ENCODE data around the gene LAMB4. TPM values are rescaled to one million over a fixed set of nuclear protein-coding genes. Genes with fewer than 3 reads are reported as not detected.
A peak's percentile ranks its signal among the peaks of the same experiment; 100 is the strongest.

Gene LAMB4
- total RNA-seq, 1 donor from 2014 or later = 1.1 TPM

DNA sequence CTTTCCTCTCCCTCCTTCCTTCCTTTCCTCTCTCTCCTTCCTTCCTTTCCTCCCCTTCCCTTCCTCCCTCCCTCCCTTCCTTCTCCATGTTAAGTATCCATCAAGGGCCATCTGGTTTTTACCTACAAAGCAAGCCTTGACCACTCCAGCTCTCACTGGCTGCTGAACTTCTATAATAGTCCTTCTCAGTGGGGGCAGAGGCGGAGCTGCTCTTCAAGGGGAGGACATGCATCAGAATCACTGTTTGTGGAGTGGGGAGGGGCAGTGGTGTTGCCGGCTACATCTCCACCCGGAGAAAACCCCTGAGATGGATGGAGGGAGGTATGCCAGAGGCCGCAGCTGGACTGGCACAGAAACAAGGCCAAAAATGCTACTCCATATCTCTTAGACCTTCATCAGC lies 153.1 kb downstream of the LAMB4 start:
- no peak overlapping the region for H3K4me3 Mint-ChIP-seq (ENCODE audit: unreplicated experiment)
- H3K36me3 Mint-ChIP-seq (ENCODE audit: low read depth, unreplicated experiment) = peaks cover 76% of the 10 kb centered on the region
- no peak for DNase-seq (ENCODE audit: low spot score)
- no peaks in the 10 kb centered on the region for H3K4me1 Mint-ChIP-seq (ENCODE audit: unreplicated experiment)
- H3K27me3 Mint-ChIP-seq (ENCODE audit: unreplicated experiment) = peaks cover 7% of the 10 kb centered on the region
- no peak overlapping the region for H3K27ac Mint-ChIP-seq (ENCODE audit: unreplicated experiment)
- H3K9me3 Mint-ChIP-seq (ENCODE audit: unreplicated experiment) = no peaks in the 10 kb centered on the region
- TF ChIP-seq, protein P1, sequence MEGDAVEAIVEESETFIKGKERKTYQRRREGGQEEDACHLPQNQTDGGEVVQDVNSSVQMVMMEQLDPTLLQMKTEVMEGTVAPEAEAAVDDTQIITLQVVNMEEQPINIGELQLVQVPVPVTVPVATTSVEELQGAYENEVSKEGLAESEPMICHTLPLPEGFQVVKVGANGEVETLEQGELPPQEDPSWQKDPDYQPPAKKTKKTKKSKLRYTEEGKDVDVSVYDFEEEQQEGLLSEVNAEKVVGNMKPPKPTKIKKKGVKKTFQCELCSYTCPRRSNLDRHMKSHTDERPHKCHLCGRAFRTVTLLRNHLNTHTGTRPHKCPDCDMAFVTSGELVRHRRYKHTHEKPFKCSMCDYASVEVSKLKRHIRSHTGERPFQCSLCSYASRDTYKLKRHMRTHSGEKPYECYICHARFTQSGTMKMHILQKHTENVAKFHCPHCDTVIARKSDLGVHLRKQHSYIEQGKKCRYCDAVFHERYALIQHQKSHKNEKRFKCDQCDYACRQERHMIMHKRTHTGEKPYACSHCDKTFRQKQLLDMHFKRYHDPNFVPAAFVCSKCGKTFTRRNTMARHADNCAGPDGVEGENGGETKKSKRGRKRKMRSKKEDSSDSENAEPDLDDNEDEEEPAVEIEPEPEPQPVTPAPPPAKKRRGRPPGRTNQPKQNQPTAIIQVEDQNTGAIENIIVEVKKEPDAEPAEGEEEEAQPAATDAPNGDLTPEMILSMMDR (IDR thresholded peaks at IDR 0.05; ENCODE audit: unreplicated experiment) = no peak

DNA sequence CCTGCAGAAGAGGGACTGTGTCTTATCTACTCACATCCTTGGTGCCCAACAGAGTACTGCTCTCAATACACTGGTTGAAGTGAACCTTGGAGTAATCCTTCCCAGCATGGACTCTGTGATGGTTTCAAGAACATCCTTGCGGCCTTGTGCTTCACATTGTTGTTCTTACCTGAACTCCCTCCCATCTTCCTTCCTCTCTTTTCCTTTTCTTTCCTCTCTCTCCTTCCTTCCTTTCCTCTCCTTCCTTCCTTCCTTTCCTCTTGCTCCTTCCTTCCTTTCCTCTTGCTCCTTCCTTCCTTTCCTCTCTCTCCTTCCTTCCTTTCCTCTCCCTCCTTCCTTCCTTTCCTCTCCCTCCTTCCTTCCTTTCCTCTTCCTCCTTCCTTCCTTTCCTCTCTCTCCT lies 153.5 kb downstream of the LAMB4 start:
- TF ChIP-seq, protein P1 (IDR thresholded peaks at IDR 0.05; ENCODE audit: unreplicated experiment) = no peak
- no peak for DNase-seq (ENCODE audit: low spot score)
- peaks cover 76% of the 10 kb centered on the region for H3K36me3 Mint-ChIP-seq (ENCODE audit: low read depth, unreplicated experiment)
- peak overlapping the region; percentile 47 for H3K4me3 Mint-ChIP-seq (ENCODE audit: unreplicated experiment)
- no peaks in the 10 kb centered on the region for H3K9me3 Mint-ChIP-seq (ENCODE audit: unreplicated experiment)
- H3K27me3 Mint-ChIP-seq (ENCODE audit: unreplicated experiment) = peaks cover 7% of the 10 kb centered on the region
- H3K4me1 Mint-ChIP-seq (ENCODE audit: unreplicated experiment) = no peaks in the 10 kb centered on the region
- H3K27ac Mint-ChIP-seq (ENCODE audit: unreplicated experiment) = no peak overlapping the region

DNA sequence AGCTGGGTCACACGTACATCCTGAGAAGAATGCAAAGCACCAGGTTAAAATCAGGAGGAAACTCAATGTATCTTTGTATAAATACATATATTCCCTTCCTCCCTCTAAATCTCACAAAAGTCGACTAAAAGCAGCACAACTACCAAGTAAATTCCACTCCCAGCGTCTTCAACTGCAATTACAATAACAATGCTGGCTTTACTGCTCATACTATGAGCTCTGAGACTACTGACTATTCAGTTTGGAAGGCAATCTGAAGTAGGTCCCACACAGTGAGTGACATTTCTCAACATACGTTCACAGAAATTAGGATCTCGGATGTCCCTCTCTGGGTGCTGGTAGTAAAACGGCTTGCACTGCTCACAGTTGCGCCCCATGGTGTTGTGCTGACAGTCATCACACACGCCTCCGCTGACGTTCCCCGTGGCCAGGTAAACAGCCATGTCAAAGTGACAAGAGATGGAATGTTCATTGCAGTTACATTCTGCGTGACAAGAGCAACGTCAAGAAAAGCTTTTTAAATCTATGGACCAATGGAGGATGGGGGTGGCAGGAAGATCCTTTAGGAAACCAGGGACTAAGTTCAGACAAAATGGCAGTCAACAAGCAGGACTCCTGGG lies 154.7 kb downstream of the LAMB4 start:
- Mint-ChIP-seq H3K27me3 (ENCODE audit: unreplicated experiment) (peaks cover 7% of the 10 kb centered on the region), H3K27ac (ENCODE audit: unreplicated experiment) (peak overlapping the region; percentile 64), H3K4me3 (ENCODE audit: unreplicated experiment) (peak overlapping the region; percentile 80), H3K9me3 (ENCODE audit: unreplicated experiment) (no peaks in the 10 kb centered on the region), H3K4me1 (ENCODE audit: unreplicated experiment) (no peaks in the 10 kb centered on the region), H3K36me3 (ENCODE audit: low read depth, unreplicated experiment) (peaks cover 80% of the 10 kb centered on the region)
- TF ChIP-seq, protein P1 (IDR thresholded peaks at IDR 0.05; ENCODE audit: unreplicated experiment) = no peak
- no peak for DNase-seq (ENCODE audit: low spot score)

DNA sequence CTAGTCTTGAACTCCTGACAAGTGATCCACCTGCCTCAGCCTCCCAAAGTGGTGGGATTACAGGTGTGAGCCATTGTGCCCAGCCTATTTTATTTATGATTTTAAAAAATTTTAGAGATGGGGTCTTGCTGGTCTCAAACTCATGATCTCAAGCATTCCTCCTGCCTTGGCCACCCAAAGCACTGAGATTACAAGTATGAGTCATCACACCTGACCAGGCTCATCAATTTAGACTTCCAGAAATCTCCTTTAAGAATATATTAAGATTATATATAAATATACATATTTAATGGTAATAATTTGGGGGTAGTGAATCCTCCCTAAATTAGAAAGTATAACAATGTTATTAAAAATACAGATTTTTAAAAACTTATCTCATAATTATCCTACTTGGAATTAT lies 156.3 kb downstream of the LAMB4 start:
- DNase-seq (ENCODE audit: low spot score) = no peak
- no peaks in the 10 kb centered on the region for H3K4me1 Mint-ChIP-seq (ENCODE audit: unreplicated experiment)
- no peak overlapping the region for H3K4me3 Mint-ChIP-seq (ENCODE audit: unreplicated experiment)
- TF ChIP-seq, protein P1 (IDR thresholded peaks at IDR 0.05; ENCODE audit: unreplicated experiment) = no peak
- peaks cover 7% of the 10 kb centered on the region for H3K27me3 Mint-ChIP-seq (ENCODE audit: unreplicated experiment)
- H3K27ac Mint-ChIP-seq (ENCODE audit: unreplicated experiment) = no peak overlapping the region
- H3K9me3 Mint-ChIP-seq (ENCODE audit: unreplicated experiment) = no peaks in the 10 kb centered on the region
- peaks cover 79% of the 10 kb centered on the region for H3K36me3 Mint-ChIP-seq (ENCODE audit: low read depth, unreplicated experiment)

Other genes with a start within 250 kb of the LAMB4 start
- gene DLD, start 239.2 kb downstream of the LAMB4 start, total RNA-seq (ENCODE audit: unreplicated experiment) = 89.9 TPM
- gene LAMB1, start 127.2 kb downstream of the LAMB4 start, total RNA-seq (ENCODE audit: unreplicated experiment) = 453 TPM